C4-2B (cell line): ENCODE results near the gene KCNQ5.

Experiments used
- ZFX ChIP-seq: fragments of 450-650 bp; IDR thresholded peaks from 2 replicates; pipeline ENCODE4 v1.6.1; 2017
- TF ChIP-seq, protein P1 (sequence below): fragments of 450-650 bp; conservative IDR thresholded peaks from 2 replicates; pipeline ENCODE4 v1.5.1; 2017; ENCODE audit warnings: mild to moderate bottlenecking

DNA sequence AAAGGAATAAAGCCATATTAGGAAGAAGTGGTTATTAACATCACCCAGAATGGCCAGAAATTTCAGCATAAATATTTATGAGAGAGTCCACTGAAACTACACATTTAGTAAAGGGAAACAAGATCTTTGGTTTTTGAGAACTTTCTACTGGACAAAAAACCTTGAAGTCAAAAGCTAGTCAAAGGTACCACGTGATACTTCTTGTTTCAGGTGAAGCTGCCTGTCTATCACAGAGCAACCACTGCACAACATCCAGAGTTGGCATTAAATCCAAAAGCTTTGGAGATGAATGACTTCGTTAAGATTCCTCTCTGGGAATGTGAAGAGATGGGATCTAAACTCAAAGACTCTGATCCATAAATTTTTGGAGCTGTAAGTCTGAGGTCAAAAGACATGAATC, 137.0 kb downstream of the KCNQ5 start:
- TF ChIP-seq, protein P1, sequence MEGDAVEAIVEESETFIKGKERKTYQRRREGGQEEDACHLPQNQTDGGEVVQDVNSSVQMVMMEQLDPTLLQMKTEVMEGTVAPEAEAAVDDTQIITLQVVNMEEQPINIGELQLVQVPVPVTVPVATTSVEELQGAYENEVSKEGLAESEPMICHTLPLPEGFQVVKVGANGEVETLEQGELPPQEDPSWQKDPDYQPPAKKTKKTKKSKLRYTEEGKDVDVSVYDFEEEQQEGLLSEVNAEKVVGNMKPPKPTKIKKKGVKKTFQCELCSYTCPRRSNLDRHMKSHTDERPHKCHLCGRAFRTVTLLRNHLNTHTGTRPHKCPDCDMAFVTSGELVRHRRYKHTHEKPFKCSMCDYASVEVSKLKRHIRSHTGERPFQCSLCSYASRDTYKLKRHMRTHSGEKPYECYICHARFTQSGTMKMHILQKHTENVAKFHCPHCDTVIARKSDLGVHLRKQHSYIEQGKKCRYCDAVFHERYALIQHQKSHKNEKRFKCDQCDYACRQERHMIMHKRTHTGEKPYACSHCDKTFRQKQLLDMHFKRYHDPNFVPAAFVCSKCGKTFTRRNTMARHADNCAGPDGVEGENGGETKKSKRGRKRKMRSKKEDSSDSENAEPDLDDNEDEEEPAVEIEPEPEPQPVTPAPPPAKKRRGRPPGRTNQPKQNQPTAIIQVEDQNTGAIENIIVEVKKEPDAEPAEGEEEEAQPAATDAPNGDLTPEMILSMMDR: no peak
- no peak for TF ChIP-seq ZFX
